HepG2 (cell line): ENCODE results near the gene STK36. TPM values are rescaled to one million over a fixed set of nuclear protein-coding genes. Genes with fewer than 3 reads are reported as not detected.

Experiments used
- CEBPZ ChIP-seq: IDR thresholded peaks from 2 replicates; pipeline ENCODE4 v1.6.1; 2012; ENCODE audit warnings: low read length, improper control_type of control experiment
- FOXO1 ChIP-seq: sonication (generic); formaldehyde crosslinking; IDR thresholded peaks from 2 replicates; pipeline ENCODE4 v1.4.0; 2020; ENCODE audit warnings: missing genetic modification reagents
- GABPA ChIP-seq, 2 experiments: IDR thresholded peaks; 2 replicates each; pipeline ENCODE4 v1.6.1; 2011 to 2016; ENCODE audit warnings: low read depth in 2 of 2, low read length in 1 of 2, missing biosample characterization in 1 of 2, missing genetic modification characterization in 1 of 2
- GPBP1L1 ChIP-seq: sonication (generic); formaldehyde crosslinking; IDR thresholded peaks from 2 replicates; pipeline ENCODE4 v1.5.0; 2020; ENCODE audit warnings: mild to moderate bottlenecking, missing genetic modification reagents
- HMGXB3 ChIP-seq: sonication (generic); formaldehyde crosslinking; IDR thresholded peaks from 2 replicates; pipeline ENCODE4 v1.4.0; 2020; ENCODE audit warnings: missing genetic modification reagents, borderline replicate concordance
- MTF1 ChIP-seq: sonication (generic); formaldehyde crosslinking; IDR thresholded peaks from 2 replicates; pipeline ENCODE4 v1.5.0; 2020; ENCODE audit warnings: missing genetic modification reagents
- NFYB ChIP-seq: sonication (generic); formaldehyde crosslinking; IDR thresholded peaks from 2 replicates; pipeline ENCODE4 v1.4.0; 2020; ENCODE audit warnings: missing genetic modification reagents
- PRMT3 ChIP-seq: sonication (generic); formaldehyde crosslinking; IDR thresholded peaks from 2 replicates; pipeline ENCODE4 v1.8.1; 2022; ENCODE audit warnings: low read depth, mild to moderate bottlenecking, moderate library complexity, missing genetic modification reagents, borderline replicate concordance
- RFX3 ChIP-seq: IDR thresholded peaks from 2 replicates; pipeline ENCODE4 v1.6.1; 2016; ENCODE audit warnings: missing biosample characterization, missing genetic modification reagents
- RXRA ChIP-seq: sonication (generic); formaldehyde crosslinking; IDR thresholded peaks from 2 replicates; pipeline ENCODE4 v1.5.1; 2020; ENCODE audit warnings: missing genetic modification reagents
- SAP130 ChIP-seq: IDR thresholded peaks from 2 replicates; pipeline ENCODE4 v1.6.1; 2016; ENCODE audit warnings: low read depth
- SKIL ChIP-seq: sonication (generic); formaldehyde crosslinking; IDR thresholded peaks from 2 replicates; pipeline ENCODE4 v1.8.0; 2022; ENCODE audit warnings: missing genetic modification reagents, mild to moderate bottlenecking, moderate library complexity, borderline replicate concordance
- SNAPC5 ChIP-seq: sonication (generic); formaldehyde crosslinking; IDR thresholded peaks from 2 replicates; pipeline ENCODE4 v1.8.1; 2023; ENCODE audit warnings: mild to moderate bottlenecking, missing genetic modification reagents, borderline replicate concordance
- ZNF367 ChIP-seq: sonication (generic); formaldehyde crosslinking; IDR thresholded peaks from 2 replicates; pipeline ENCODE4 v1.4.0; 2020; ENCODE audit warnings: missing genetic modification reagents, borderline replicate concordance
- ZNF543 ChIP-seq: sonication (generic); formaldehyde crosslinking; IDR thresholded peaks from 2 replicates; pipeline ENCODE4 v1.4.0; 2020; ENCODE audit warnings: mild to moderate bottlenecking, missing genetic modification reagents
- ZNF572 ChIP-seq: sonication (generic); formaldehyde crosslinking; IDR thresholded peaks from 2 replicates; pipeline ENCODE4 v1.5.1; 2020; ENCODE audit warnings: mild to moderate bottlenecking, missing genetic modification reagents
- ZNF724P ChIP-seq: sonication (generic); formaldehyde crosslinking; IDR thresholded peaks from 2 replicates; pipeline ENCODE4 v1.8.0; 2022; ENCODE audit warnings: missing genetic modification reagents, borderline replicate concordance
- ZNF775 ChIP-seq: sonication (generic); formaldehyde crosslinking; IDR thresholded peaks from 2 replicates; pipeline ENCODE4 v1.4.0; 2020; ENCODE audit warnings: missing genetic modification reagents, mild to moderate bottlenecking, moderate library complexity, borderline replicate concordance
- polyA plus RNA-seq, 8 experiments: library from polyadenylated mRNA; depleted of rRNA in 3 of 8; stranded (reverse) in 7 of 8; unstranded in 1 of 8; fragments of >200 nt; fragmentation: Illumina TruSeq in 4 of 8; extraction: Trizol in 4 of 8; gene quantifications; 2 replicates each; pipeline versions ENCODE4 v1.2.1 to v1.2.3, GENCODE V29; 2011 to 2016; ENCODE audit warnings: low read depth in 4 of 8, missing spikeins in 1 of 8, mixed read lengths in 1 of 8; ENCODE audit not compliant: insufficient read depth in 1 of 8
- total RNA-seq, 5 experiments: library from RNA; depleted of rRNA; stranded (reverse); fragments of >200 nt; fragmentation: Illumina TruSeq; extraction: Trizol; gene quantifications; 2 replicates each; pipeline ENCODE4 v1.2.3, GENCODE V29; 2016; ENCODE audit warnings: low read depth in 1 of 5

STK36 gene
- total and polyA plus RNA-seq, 2 of the 13 experiments (the other 11 are each of a cell fraction or from before 2014, with no cell fraction given) = 45.9 to 83.5 TPM

DNA sequence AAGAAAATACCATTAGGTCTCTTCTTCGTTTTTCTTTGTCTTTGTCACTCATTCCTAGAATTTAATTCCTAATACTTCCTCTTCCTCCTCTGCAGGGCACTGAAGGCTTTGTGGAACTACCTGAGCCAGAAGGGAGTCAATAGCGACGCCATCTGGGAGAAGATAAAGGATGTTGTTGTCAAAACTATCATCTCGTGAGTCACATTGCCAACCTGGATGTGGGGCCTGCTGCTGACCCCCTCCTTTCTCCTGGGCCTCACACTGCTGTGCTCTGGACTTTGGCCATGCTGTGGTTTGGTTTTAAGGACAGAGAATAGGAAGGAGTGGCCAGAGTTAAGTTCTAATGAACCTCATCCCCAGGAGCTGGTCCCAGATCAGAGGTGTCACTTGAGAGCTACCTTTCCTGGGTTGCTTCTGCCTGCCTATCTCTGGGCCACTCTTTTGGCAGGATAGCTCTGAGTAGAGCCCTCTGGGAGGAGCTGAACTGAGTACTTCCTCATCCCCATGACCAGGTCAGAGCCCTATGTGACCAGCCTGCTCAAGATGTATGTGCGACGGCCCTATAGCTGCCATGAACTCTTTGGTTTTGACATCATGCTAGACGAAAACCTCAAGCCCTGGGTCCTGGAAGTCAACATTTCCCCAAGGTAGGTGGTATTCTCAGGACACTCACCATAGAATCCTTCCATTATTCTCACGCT is 77.0 kb downstream of the STK36 start (continued):
- TF ChIP-seq ZNF724P (CRISPR knock-in tag) = no peak
- no peak for TF ChIP-seq RFX3 (CRISPR knock-in tag)
- TF ChIP-seq ZNF543 (CRISPR knock-in tag) = no peak
- TF ChIP-seq HMGXB3 (CRISPR knock-in tag) = peak; percentile 87; the same call in 1 of the 2 replicates
- no peak for TF ChIP-seq CEBPZ
- no peak for TF ChIP-seq ZNF367 (CRISPR knock-in tag)
- TF ChIP-seq GPBP1L1 (CRISPR knock-in tag) = no peak
- peak; percentile 73 for TF ChIP-seq FOXO1
- TF ChIP-seq SNAPC5 (CRISPR knock-in tag) = no peak
- no peak for TF ChIP-seq GABPA (IDR thresholded peaks at IDR 0.05; ENCODE audit: low read depth, low read length)
- TF ChIP-seq GABPA (CRISPR knock-in tag; IDR thresholded peaks at IDR 0.05; ENCODE audit: low read depth) = peak; percentile 59
- TF ChIP-seq RXRA = peak; percentile 85
- peak; percentile 89 for TF ChIP-seq SAP130 (CRISPR knock-in tag)
- no peak for TF ChIP-seq SKIL (CRISPR knock-in tag)
- peak; percentile 22; the same call in 1 of the 2 replicates for TF ChIP-seq NFYB
- TF ChIP-seq MTF1 = no peak
- TF ChIP-seq ZNF572 (CRISPR knock-in tag) = no peak
- no peak for TF ChIP-seq PRMT3
- TF ChIP-seq ZNF775 (CRISPR knock-in tag) = no peak
